Stimulated activated CD8-positive, alpha-beta memory T cell treated with anti-CD3 and anti-CD28 coated beads, Interleukin-15, amount 100 ng/mL, for 4 hours (primary cell): ENCODE data around the gene PARVB.

Source experiments
- DNase-seq, 2 donors: peaks; one replicate each; pipeline ENCODE4 v3.0.0-alpha.2; 2020; ENCODE audit warnings: low read depth in 2 of 2

PARVB gene

GRCh38 chr22:44024288-44024921, at the start of gene PARVB:
PARVB (plus strand) TSS chr22:44024302; CDS start chr22:44024340, 38 bp downstream.
- DNase-seq: peak in 1 of 2 donors; percentile 12

GRCh38 chr22:43975041-43975440, 49.1 kb upstream of the PARVB start:
- DNase-seq: no peak

- no peak for DNase-seq
These were observed 47.0 kb upstream of the PARVB start for GRCh38 chr22:43976861-43977795.

GRCh38 chr22:43978558-43978957, 45.5 kb upstream of the PARVB start:
- no peak for DNase-seq

GRCh38 chr22:43980579-43980978, 43.5 kb upstream of the PARVB start:
- no peak for DNase-seq

- no peak for DNase-seq
These were observed 43.1 kb upstream of the PARVB start for GRCh38 chr22:43980996-43981395.

- no peak for DNase-seq
These were observed 40.3 kb upstream of the PARVB start for GRCh38 chr22:43983808-43984207.

GRCh38 chr22:43985532-43985931, 38.6 kb upstream of the PARVB start:
- no peak for DNase-seq

GRCh38 chr22:43988116-43988820, 35.8 kb upstream of the PARVB start:
- DNase-seq: no peak

- no peak for DNase-seq
These were observed 35.1 kb upstream of the PARVB start for GRCh38 chr22:43988960-43989359.

- DNase-seq: no peak
These were observed 34.1 kb upstream of the PARVB start for GRCh38 chr22:43990044-43990443.

- no peak for DNase-seq
These were observed 32.6 kb upstream of the PARVB start for GRCh38 chr22:43991316-43992020.

GRCh38 chr22:43992331-43992821, 31.7 kb upstream of the PARVB start:
- no peak for DNase-seq

- peak; percentile 18 to 24 for DNase-seq
These were observed 30.9 kb upstream of the PARVB start for GRCh38 chr22:43993072-43993760.

- no peak for DNase-seq
These were observed 30.1 kb upstream of the PARVB start for GRCh38 chr22:43994006-43994405.

GRCh38 chr22:43994416-43994815, 29.7 kb upstream of the PARVB start:
- DNase-seq: no peak

- no peak for DNase-seq
These were observed 28.9 kb upstream of the PARVB start for GRCh38 chr22:43995057-43995685.

- no peak for DNase-seq
These were observed 28.3 kb upstream of the PARVB start for GRCh38 chr22:43995798-43996169.

- peak; percentile 51 to 61 for DNase-seq
These were observed 27.7 kb upstream of the PARVB start for GRCh38 chr22:43996170-43996980.

GRCh38 chr22:43996981-43997265, 27.2 kb upstream of the PARVB start:
- DNase-seq: no peak
